GM12878 (cell line): ENCODE results near the gene CZIB. TPM values are rescaled to one million over a fixed set of nuclear protein-coding genes. Genes with fewer than 3 reads are reported as not detected.

Experiments used
- ASH2L ChIP-seq: fragments of 300-600, 200-600 bp; sonication (generic); IDR thresholded peaks from 2 replicates; pipeline ENCODE4 v1.6.1; 2017; ENCODE audit warnings: low read depth, mild to moderate bottlenecking, borderline replicate concordance
- CHD2 ChIP-seq: IDR thresholded peaks from 2 replicates; pipeline ENCODE4 v1.6.1; 2011; ENCODE audit warnings: low read depth, low read length, improper control_type of control experiment, borderline replicate concordance
- ESRRA ChIP-seq: IDR thresholded peaks from 2 replicates; pipeline ENCODE4 v1.6.1; 2012; ENCODE audit warnings: mild to moderate bottlenecking, low read length, improper control_type of control experiment
- HCFC1 ChIP-seq: fragments of 150-350 bp; IDR thresholded peaks from 2 replicates; pipeline ENCODE4 v1.6.1; 2014; ENCODE audit warnings: low read length
- IRF4 ChIP-seq: IDR thresholded peaks from 2 replicates; pipeline ENCODE4 v1.6.1; 2011; ENCODE audit warnings: low read depth, low read length
- NFYB ChIP-seq: IDR thresholded peaks from 2 replicates; pipeline ENCODE4 v1.6.1; 2011; ENCODE audit warnings: low read depth, mild to moderate bottlenecking, low read length, improper control_type of control experiment, moderate library complexity; ENCODE audit not compliant: insufficient read depth
- NR2C1 ChIP-seq: fragments of 450-650 bp; IDR thresholded peaks from 2 replicates; pipeline ENCODE4 v1.6.1; 2017; ENCODE audit warnings: antibody characterized with exemption, mild to moderate bottlenecking, moderate library complexity
- PML ChIP-seq: IDR thresholded peaks from 2 replicates; pipeline ENCODE4 v1.6.1; 2012; ENCODE audit warnings: low read length, inconsistent platforms
- RB1 ChIP-seq: fragments of 450-650 bp; formaldehyde crosslinking; IDR thresholded peaks from 2 replicates; pipeline ENCODE4 v1.6.1; 2017; ENCODE audit warnings: mild to moderate bottlenecking, borderline replicate concordance
- RCOR1 ChIP-seq: conservative IDR thresholded peaks from 2 replicates; pipeline ENCODE4 v1.6.1; 2012; ENCODE audit warnings: low read depth, low read length, improper control_type of control experiment
- USF1 ChIP-seq: IDR thresholded peaks from 2 replicates; pipeline ENCODE4 v1.6.1; 2011; ENCODE audit warnings: borderline replicate concordance, low read depth, mild to moderate bottlenecking, moderate library complexity, mixed read lengths, low read length; ENCODE audit not compliant: insufficient read depth; ENCODE audit errors: extremely low read length
- ZBTB33 ChIP-seq: fragments of 450-650 bp; IDR thresholded peaks from 2 replicates; pipeline ENCODE4 v1.6.1; 2017; ENCODE audit warnings: mild to moderate bottlenecking
- ZNF592 ChIP-seq: fragments of 450-650 bp; IDR thresholded peaks from 2 replicates; pipeline ENCODE4 v1.6.1; 2017; ENCODE audit warnings: mild to moderate bottlenecking, moderate library complexity
- polyA plus RNA-seq, 11 experiments: library from polyadenylated mRNA; depleted of rRNA in 4 of 11; unstranded in 6 of 11; stranded (reverse) in 5 of 11; fragments of >200 nt; fragmentation: Nextera tagmentation in 4 of 11; fragmentation: Illumina TruSeq in 1 of 11; extraction: Ambion mirVana in 4 of 11; extraction: Trizol in 1 of 11; gene quantifications; 1 replicate in 1 of 11; 2 replicates in 10 of 11; pipeline versions ENCODE4 v1.2.1 to v1.2.3, GENCODE V29; 2011 to 2016; ENCODE audit warnings: inconsistent platforms in 2 of 11, missing spikeins in 2 of 11, low read depth in 1 of 11
- total RNA-seq, 4 experiments: library from RNA; depleted of rRNA in 3 of 4; stranded (reverse); fragments of >200 nt in 3 of 4; fragmentation: Illumina TruSeq in 1 of 4; extraction: Trizol in 1 of 4; gene quantifications; 2 replicates each; pipeline versions ENCODE4 v1.2.1 to v1.2.3, GENCODE V29; 2013 to 2021
- TF ChIP-seq, protein P1 (sequence below): IDR thresholded peaks from 2 replicates; pipeline ENCODE4 v1.6.1; 2012; ENCODE audit warnings: low read length, inconsistent platforms
- TF ChIP-seq, protein P2 (sequence below): IDR thresholded peaks from 2 replicates; pipeline ENCODE4 v1.6.1; 2012; ENCODE audit warnings: improper control_type of control experiment, low read depth, low read length; ENCODE audit not compliant: insufficient replicate concordance

Gene CZIB
- total and polyA plus RNA-seq, 10 of the 15 experiments (the other 5 are each of a cell fraction or from before 2014, with no cell fraction given): 36.1 to 68.3 (median 50.4) TPM

DNA sequence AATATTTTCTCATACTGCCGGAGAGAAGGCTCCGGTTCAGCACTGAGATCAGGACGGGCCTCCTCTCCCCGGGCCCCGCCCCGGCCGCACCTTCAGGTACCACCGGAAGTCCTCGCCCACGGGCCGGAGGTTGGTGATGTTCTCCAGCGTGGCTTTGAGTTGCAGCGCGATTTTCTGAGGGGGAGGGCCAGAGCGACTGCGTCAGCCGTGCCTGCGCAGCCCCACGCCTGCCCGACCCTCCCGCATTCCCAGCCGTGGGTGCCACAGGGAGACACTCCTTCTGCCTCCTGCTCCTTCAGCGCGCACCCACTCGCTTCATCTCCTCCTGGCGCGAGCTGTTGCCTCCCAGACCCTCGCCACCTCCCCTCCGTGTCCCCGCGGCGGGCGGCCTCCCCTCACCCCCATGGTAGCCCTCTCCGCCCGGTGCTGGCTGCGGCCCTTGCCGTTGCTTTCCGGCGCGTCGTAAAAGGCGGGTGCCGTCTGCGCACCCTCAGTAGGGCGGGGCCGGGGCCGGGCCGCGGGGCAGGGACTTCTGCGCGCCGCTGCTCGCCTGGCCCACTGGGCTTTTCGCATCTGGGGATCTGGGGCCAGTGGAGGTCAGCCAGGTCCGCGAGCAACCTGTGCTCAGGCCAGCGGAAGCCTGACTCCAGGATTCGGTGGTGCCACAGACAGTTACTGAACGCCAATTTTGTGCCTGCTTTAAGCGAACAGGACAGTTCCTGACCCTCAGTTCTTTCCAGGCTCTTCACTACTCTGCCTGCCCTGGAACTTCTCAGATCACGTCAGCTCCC, at the start of gene CZIB (continued):
- TF ChIP-seq ZBTB33: no peak
- no peak for TF ChIP-seq USF1
- peak; percentile 48; the same call in 1 of the 2 replicates for TF ChIP-seq HCFC1
- TF ChIP-seq PML: peak; percentile 96
- TF ChIP-seq ESRRA: no peak
- TF ChIP-seq NR2C1: peak; percentile 17; the same call in 1 of the 2 replicates
- TF ChIP-seq ASH2L: no peak
- TF ChIP-seq, protein P1, sequence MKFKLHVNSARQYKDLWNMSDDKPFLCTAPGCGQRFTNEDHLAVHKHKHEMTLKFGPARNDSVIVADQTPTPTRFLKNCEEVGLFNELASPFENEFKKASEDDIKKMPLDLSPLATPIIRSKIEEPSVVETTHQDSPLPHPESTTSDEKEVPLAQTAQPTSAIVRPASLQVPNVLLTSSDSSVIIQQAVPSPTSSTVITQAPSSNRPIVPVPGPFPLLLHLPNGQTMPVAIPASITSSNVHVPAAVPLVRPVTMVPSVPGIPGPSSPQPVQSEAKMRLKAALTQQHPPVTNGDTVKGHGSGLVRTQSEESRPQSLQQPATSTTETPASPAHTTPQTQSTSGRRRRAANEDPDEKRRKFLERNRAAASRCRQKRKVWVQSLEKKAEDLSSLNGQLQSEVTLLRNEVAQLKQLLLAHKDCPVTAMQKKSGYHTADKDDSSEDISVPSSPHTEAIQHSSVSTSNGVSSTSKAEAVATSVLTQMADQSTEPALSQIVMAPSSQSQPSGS: no peak
- TF ChIP-seq CHD2: peak; percentile 70
- TF ChIP-seq, protein P2, sequence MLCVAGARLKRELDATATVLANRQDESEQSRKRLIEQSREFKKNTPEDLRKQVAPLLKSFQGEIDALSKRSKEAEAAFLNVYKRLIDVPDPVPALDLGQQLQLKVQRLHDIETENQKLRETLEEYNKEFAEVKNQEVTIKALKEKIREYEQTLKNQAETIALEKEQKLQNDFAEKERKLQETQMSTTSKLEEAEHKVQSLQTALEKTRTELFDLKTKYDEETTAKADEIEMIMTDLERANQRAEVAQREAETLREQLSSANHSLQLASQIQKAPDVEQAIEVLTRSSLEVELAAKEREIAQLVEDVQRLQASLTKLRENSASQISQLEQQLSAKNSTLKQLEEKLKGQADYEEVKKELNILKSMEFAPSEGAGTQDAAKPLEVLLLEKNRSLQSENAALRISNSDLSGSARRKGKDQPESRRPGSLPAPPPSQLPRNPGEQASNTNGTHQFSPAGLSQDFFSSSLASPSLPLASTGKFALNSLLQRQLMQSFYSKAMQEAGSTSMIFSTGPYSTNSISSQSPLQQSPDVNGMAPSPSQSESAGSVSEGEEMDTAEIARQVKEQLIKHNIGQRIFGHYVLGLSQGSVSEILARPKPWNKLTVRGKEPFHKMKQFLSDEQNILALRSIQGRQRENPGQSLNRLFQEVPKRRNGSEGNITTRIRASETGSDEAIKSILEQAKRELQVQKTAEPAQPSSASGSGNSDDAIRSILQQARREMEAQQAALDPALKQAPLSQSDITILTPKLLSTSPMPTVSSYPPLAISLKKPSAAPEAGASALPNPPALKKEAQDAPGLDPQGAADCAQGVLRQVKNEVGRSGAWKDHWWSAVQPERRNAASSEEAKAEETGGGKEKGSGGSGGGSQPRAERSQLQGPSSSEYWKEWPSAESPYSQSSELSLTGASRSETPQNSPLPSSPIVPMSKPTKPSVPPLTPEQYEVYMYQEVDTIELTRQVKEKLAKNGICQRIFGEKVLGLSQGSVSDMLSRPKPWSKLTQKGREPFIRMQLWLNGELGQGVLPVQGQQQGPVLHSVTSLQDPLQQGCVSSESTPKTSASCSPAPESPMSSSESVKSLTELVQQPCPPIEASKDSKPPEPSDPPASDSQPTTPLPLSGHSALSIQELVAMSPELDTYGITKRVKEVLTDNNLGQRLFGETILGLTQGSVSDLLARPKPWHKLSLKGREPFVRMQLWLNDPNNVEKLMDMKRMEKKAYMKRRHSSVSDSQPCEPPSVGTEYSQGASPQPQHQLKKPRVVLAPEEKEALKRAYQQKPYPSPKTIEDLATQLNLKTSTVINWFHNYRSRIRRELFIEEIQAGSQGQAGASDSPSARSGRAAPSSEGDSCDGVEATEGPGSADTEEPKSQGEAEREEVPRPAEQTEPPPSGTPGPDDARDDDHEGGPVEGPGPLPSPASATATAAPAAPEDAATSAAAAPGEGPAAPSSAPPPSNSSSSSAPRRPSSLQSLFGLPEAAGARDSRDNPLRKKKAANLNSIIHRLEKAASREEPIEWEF: peak; percentile 23
- TF ChIP-seq ZNF592: no peak
- no peak for TF ChIP-seq RCOR1
- TF ChIP-seq RB1: peak; percentile 66; the same call in 1 of the 2 replicates
- peak; percentile 65; the same call in 1 of the 2 replicates for TF ChIP-seq IRF4
- no peak for TF ChIP-seq NFYB
